HEK293 (cell line): Measurements from ENCODE around the gene SERINC2.

Experiments
- CTCF ChIA-PET: fragments of 350-600 bp; formaldehyde crosslinking; extraction: SDS; loops from one replicate; lab custom pipeline; 2021; ENCODE audit warnings: antibody characterized with exemption; lab: Yijun Ruan, JAX
- POLR2A ChIA-PET: fragments of 300-600 bp; formaldehyde crosslinking; extraction: SDS; loops from one replicate; lab custom pipeline; 2020; ENCODE audit warnings: antibody characterized with exemption, inconsistent platforms; lab: Yijun Ruan, JAX
- H3K27ac ChIP-seq: fragments of 200-500 bp; sonication (Bioruptor generic); 2 replicates; pipeline ENCODE4 v1.5.1; 2014; ENCODE audit warnings: low read depth, low read length, control low read depth, inconsistent platforms; ENCODE audit errors: extremely low read depth
- H3K36me3 ChIP-seq, 2 experiments: fragments of 200-500 bp in 1 of 2; sonication (Bioruptor generic) in 1 of 2; 1 replicate in 1 of 2; 2 replicates in 1 of 2; pipeline ENCODE4 v1.5.1; 2014 to 2017; ENCODE audit warnings: inconsistent platforms in 2 of 2, low read length in 2 of 2; ENCODE audit not compliant: control insufficient read depth in 2 of 2, insufficient read depth in 1 of 2
- H3K4me1 ChIP-seq: fragments of 200-500 bp; sonication (Bioruptor generic); 2 replicates; pipeline ENCODE4 v1.5.1; 2014; ENCODE audit warnings: mild to moderate bottlenecking, low read length, inconsistent platforms; ENCODE audit not compliant: control insufficient read depth, insufficient read depth
- H3K4me3 ChIP-seq: 2 replicates; pipeline ENCODE4 v1.5.1; 2011; ENCODE audit warnings: low read depth, mild to moderate bottlenecking, control low read depth, low read length, moderate library complexity
- H3K9me3 ChIP-seq: fragments of 200-500 bp; sonication (Bioruptor generic); 2 replicates; pipeline ENCODE4 v1.5.1; 2014; ENCODE audit warnings: low read depth, low read length, inconsistent platforms; ENCODE audit not compliant: control insufficient read depth, insufficient read depth
- AEBP2 ChIP-seq: fragments of 450-650 bp; formaldehyde crosslinking; IDR thresholded peaks from 2 replicates; pipeline ENCODE4 v1.5.1; 2016; ENCODE audit warnings: missing biosample characterization, missing genetic modification characterization, borderline replicate concordance
- EGR2 ChIP-seq: fragments of 450-650 bp; formaldehyde crosslinking; IDR thresholded peaks from 2 replicates; pipeline ENCODE4 v1.5.1; 2016; ENCODE audit warnings: low read depth, missing biosample characterization, missing genetic modification characterization
- GFI1B ChIP-seq: fragments of 450-650 bp; formaldehyde crosslinking; IDR thresholded peaks from 2 replicates; pipeline ENCODE4 v1.5.1; 2016; ENCODE audit warnings: missing biosample characterization, missing genetic modification characterization
- GLI2 ChIP-seq: fragments of 450-650 bp; formaldehyde crosslinking; IDR thresholded peaks from 2 replicates; pipeline ENCODE4; 2017; ENCODE audit warnings: missing biosample characterization, missing genetic modification characterization, low read depth, borderline replicate concordance
- HOXA7 ChIP-seq: sonication (generic); formaldehyde crosslinking; IDR thresholded peaks from 2 replicates; pipeline ENCODE4 v1.8.1; 2022; ENCODE audit warnings: missing genetic modification reagents, borderline replicate concordance
- IKZF3 ChIP-seq: fragments of 450-650 bp; IDR thresholded peaks from 2 replicates; pipeline ENCODE4 v1.5.0; 2018; ENCODE audit warnings: missing biosample characterization, mild to moderate bottlenecking, missing genetic modification characterization, moderate library complexity
- KLF1 ChIP-seq: fragments of 450-650 bp; formaldehyde crosslinking; IDR thresholded peaks from 2 replicates; pipeline ENCODE4 v1.5.1; 2016; ENCODE audit warnings: missing biosample characterization, missing genetic modification characterization
- KLF16 ChIP-seq: fragments of 450-650 bp; formaldehyde crosslinking; IDR thresholded peaks from 2 replicates; pipeline ENCODE4 v1.5.1; 2017; ENCODE audit warnings: missing biosample characterization, missing genetic modification characterization
- OVOL3 ChIP-seq: fragments of 450-650 bp; formaldehyde crosslinking; IDR thresholded peaks from 2 replicates; pipeline ENCODE4 v1.5.1; 2016; ENCODE audit warnings: missing biosample characterization, missing genetic modification characterization
- ZBTB26 ChIP-seq: fragments of 450-650 bp; formaldehyde crosslinking; optimal IDR thresholded peaks from 2 replicates; pipeline ENCODE3; 2016; ENCODE audit warnings: missing biosample characterization, mild to moderate bottlenecking, missing genetic modification characterization
- ZBTB48 ChIP-seq: fragments of 450-650 bp; formaldehyde crosslinking; IDR thresholded peaks from 2 replicates; pipeline ENCODE4 v1.5.1; 2016; ENCODE audit warnings: missing biosample characterization, missing genetic modification characterization
- ZEB2 ChIP-seq: fragments of 450-650 bp; formaldehyde crosslinking; IDR thresholded peaks from 2 replicates; pipeline ENCODE4 v1.5.1; 2016; ENCODE audit warnings: missing biosample characterization, missing genetic modification characterization
- ZNF112 ChIP-seq: fragments of 450-650 bp; formaldehyde crosslinking; IDR thresholded peaks from 2 replicates; pipeline ENCODE4 v1.5.0; 2017; ENCODE audit warnings: missing biosample characterization, missing genetic modification characterization
- ZNF146 ChIP-seq: fragments of 450-650 bp; formaldehyde crosslinking; IDR thresholded peaks from 2 replicates; pipeline ENCODE4 v1.5.1; 2016; ENCODE audit warnings: missing biosample characterization, missing genetic modification characterization
- ZNF155 ChIP-seq: fragments of 450-650 bp; formaldehyde crosslinking; IDR thresholded peaks from 2 replicates; pipeline ENCODE4 v1.5.1; 2016; ENCODE audit warnings: missing biosample characterization, missing genetic modification characterization
- ZNF157 ChIP-seq: fragments of 450-650 bp; formaldehyde crosslinking; IDR thresholded peaks from 2 replicates; pipeline ENCODE4 v1.5.1; 2016; ENCODE audit warnings: missing biosample characterization, missing genetic modification characterization
- ZNF202 ChIP-seq: fragments of 450-650 bp; formaldehyde crosslinking; IDR thresholded peaks from 2 replicates; pipeline ENCODE4 v1.5.1; 2016; ENCODE audit warnings: missing biosample characterization, missing genetic modification characterization, borderline replicate concordance
- ZNF211 ChIP-seq: fragments of 450-650 bp; formaldehyde crosslinking; IDR thresholded peaks from 2 replicates; pipeline ENCODE4 v1.5.1; 2016; ENCODE audit warnings: low read depth, missing biosample characterization, missing genetic modification characterization
- ZNF214 ChIP-seq: fragments of 450-650 bp; formaldehyde crosslinking; IDR thresholded peaks from 2 replicates; pipeline ENCODE4 v1.5.1; 2017; ENCODE audit warnings: missing biosample characterization, mild to moderate bottlenecking, missing genetic modification characterization, borderline replicate concordance
- ZNF221 ChIP-seq: fragments of 450-650 bp; formaldehyde crosslinking; IDR thresholded peaks from 2 replicates; pipeline ENCODE4 v1.5.1; 2017; ENCODE audit warnings: missing biosample characterization, missing genetic modification characterization, borderline replicate concordance
- ZNF24 ChIP-seq: fragments of 450-650 bp; formaldehyde crosslinking; IDR thresholded peaks from 2 replicates; pipeline ENCODE4 v1.5.1; 2016; ENCODE audit warnings: missing biosample characterization, missing genetic modification characterization
- ZNF280C ChIP-seq: fragments of 450-650 bp; formaldehyde crosslinking; IDR thresholded peaks from 2 replicates; pipeline ENCODE4 v1.5.1; 2016; ENCODE audit warnings: missing biosample characterization, missing genetic modification characterization
- ZNF292 ChIP-seq: fragments of 450-650 bp; formaldehyde crosslinking; IDR thresholded peaks from 2 replicates; pipeline ENCODE4 v1.5.1; 2016; ENCODE audit warnings: low read depth, missing biosample characterization, missing genetic modification characterization, borderline replicate concordance
- ZNF324 ChIP-seq: fragments of 450-650 bp; formaldehyde crosslinking; IDR thresholded peaks from 2 replicates; pipeline ENCODE4 v1.5.1; 2016; ENCODE audit warnings: missing biosample characterization, missing genetic modification characterization
- ZNF391 ChIP-seq: fragments of 450-650 bp; formaldehyde crosslinking; IDR thresholded peaks from 2 replicates; pipeline ENCODE4 v1.5.1; 2016; ENCODE audit warnings: low read depth, missing biosample characterization, missing genetic modification characterization, borderline replicate concordance
- ZNF404 ChIP-seq: fragments of 450-650 bp; formaldehyde crosslinking; IDR thresholded peaks from 2 replicates; pipeline ENCODE4 v1.5.1; 2017; ENCODE audit warnings: missing biosample characterization, missing genetic modification characterization
- ZNF426 ChIP-seq: fragments of 450-650 bp; formaldehyde crosslinking; IDR thresholded peaks from 2 replicates; pipeline ENCODE4 v1.5.1; 2017; ENCODE audit warnings: missing biosample characterization, missing genetic modification characterization, mild to moderate bottlenecking, inconsistent platforms, moderate library complexity
- ZNF544 ChIP-seq: fragments of 450-650 bp; formaldehyde crosslinking; IDR thresholded peaks from 2 replicates; pipeline ENCODE4 v1.5.0; 2017; ENCODE audit warnings: missing biosample characterization, missing genetic modification characterization
- ZNF561 ChIP-seq: fragments of 450-650 bp; IDR thresholded peaks from 2 replicates; pipeline ENCODE4 v1.5.1; 2018; ENCODE audit warnings: missing biosample characterization, missing genetic modification characterization, borderline replicate concordance
- ZNF623 ChIP-seq: fragments of 450-650 bp; formaldehyde crosslinking; IDR thresholded peaks from 2 replicates; pipeline ENCODE4 v1.5.1; 2016; ENCODE audit warnings: missing biosample characterization, missing genetic modification characterization
- ZNF629 ChIP-seq: fragments of 450-650 bp; formaldehyde crosslinking; IDR thresholded peaks from 2 replicates; pipeline ENCODE4 v1.5.1; 2017; ENCODE audit warnings: missing biosample characterization, missing genetic modification characterization
- ZNF658 ChIP-seq: fragments of 450-650 bp; formaldehyde crosslinking; IDR thresholded peaks from 2 replicates; pipeline ENCODE4; 2016; ENCODE audit warnings: missing biosample characterization, missing genetic modification characterization
- ZNF692 ChIP-seq: fragments of 450-650 bp; formaldehyde crosslinking; IDR thresholded peaks from 2 replicates; pipeline ENCODE4 v1.5.1; 2016; ENCODE audit warnings: missing biosample characterization, missing genetic modification characterization

Gene SERINC2

DNA sequence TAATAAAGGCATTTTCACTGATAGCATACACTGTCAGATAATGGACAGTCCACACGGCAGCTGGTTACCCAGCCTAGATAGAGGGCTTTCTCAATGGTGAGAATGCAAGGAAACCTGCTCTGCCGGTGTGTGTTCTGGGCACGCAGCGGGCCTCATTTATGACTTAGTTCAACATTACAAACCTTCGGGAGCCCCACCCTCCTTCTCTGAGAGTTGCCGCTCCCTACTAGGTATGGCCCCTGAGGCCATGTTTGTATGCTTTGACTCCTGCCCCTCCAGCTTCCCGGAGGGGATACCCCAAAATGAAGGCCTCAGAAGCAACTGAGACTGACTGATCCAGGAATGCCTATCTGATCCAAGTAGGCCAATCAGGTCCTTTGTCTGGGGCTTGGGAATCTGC is 22.9 kb upstream of the SERINC2 start:
- no peaks in the 10 kb centered on the region for H3K4me1 ChIP-seq
- TF ChIP-seq ZNF146 (tag by site-specific recombination): no peak
- TF ChIP-seq IKZF3 (tag by site-specific recombination): no peak
- TF ChIP-seq ZEB2: no peak
- TF ChIP-seq ZNF629 (tag by site-specific recombination): no peak
- no peak for TF ChIP-seq ZNF24 (tag by site-specific recombination)
- no peak for TF ChIP-seq ZNF157 (tag by site-specific recombination)
- no peak for TF ChIP-seq GFI1B (tag by site-specific recombination)
- no peak for TF ChIP-seq ZNF544
- TF ChIP-seq ZNF155 (tag by site-specific recombination): no peak
- TF ChIP-seq EGR2 (tag by site-specific recombination): no peak
- TF ChIP-seq ZNF211: no peak
- TF ChIP-seq KLF16: no peak
- no peak for TF ChIP-seq ZNF202
- no peak for TF ChIP-seq ZNF221 (tag by site-specific recombination)
- no peak for TF ChIP-seq ZNF324 (tag by site-specific recombination)
- TF ChIP-seq AEBP2 (tag by site-specific recombination): no peak
- no peaks in the 10 kb centered on the region for H3K9me3 ChIP-seq
- ChIA-PET POLR2A (interaction anchor here (0.6 to 1.7 kb wide), 2 partner anchors 93 to 196 kb away, joined by 4 to 6 read pairs; partner anchors contain the start of genes SNRNP40 and ZCCHC17), CTCF (interaction anchor here (0.7 to 1.8 kb wide), 9 partner anchors 17 to 857 kb away, joined by 3 to 8 read pairs (median 3); no protein-coding TSS in a partner anchor)
- no peaks in the 10 kb centered on the region for H3K36me3 ChIP-seq
- no peak overlapping the region for H3K4me3 ChIP-seq
- no peak overlapping the region for H3K27ac ChIP-seq

GRCh38 chr1:31393463-31393862 is 19.6 kb upstream of the SERINC2 start:
- Histone ChIP-seq H3K4me3 (no peak overlapping the region), H3K36me3 (no peaks in the 10 kb centered on the region), H3K4me1 (no peaks in the 10 kb centered on the region), H3K9me3 (no peaks in the 10 kb centered on the region), H3K27ac (no peak overlapping the region)
- POLR2A ChIA-PET: interaction anchor here (0.6 to 2.2 kb wide), 2 partner anchors 21 to 97 kb away, joined by 3 to 6 read pairs; partner anchors contain the start of genes FABP3, SNRNP40 and ZCCHC17
- CTCF ChIA-PET: interaction anchor here (0.6 to 7.5 kb wide), 7 partner anchors 9 to 208 kb away, joined by 4 to 146 read pairs (median 9); no protein-coding TSS in a partner anchor
- TF ChIP-seq KLF1 (no peak), ZNF623 (no peak), OVOL3 (no peak), ZBTB26 (tag by site-specific recombination) (no peak), GLI2 (tag by site-specific recombination) (no peak), ZBTB48 (tag by site-specific recombination) (no peak), ZNF292 (tag by site-specific recombination) (no peak), ZNF112 (tag by site-specific recombination) (no peak), ZNF391 (tag by site-specific recombination) (no peak), ZNF280C (tag by site-specific recombination) (no peak), ZNF692 (tag by site-specific recombination) (no peak), ZNF658 (tag by site-specific recombination) (no peak), ZNF561 (tag by site-specific recombination) (no peak), ZNF404 (no peak), ZNF426 (no peak), ZNF214 (tag by site-specific recombination) (no peak), HOXA7 (CRISPR knock-in tag) (no peak)
